NCI-H1694 treated with DMSO at 0.1 percent for 48 hours (cell line): ENCODE measurements around the gene SMAD5.
A peak's percentile ranks its signal among the peaks of the same experiment; 100 is the strongest.

Source experiments
- DNase-seq: peaks from one replicate; lab custom pipeline; 2025; lab: John Stamatoyannopoulos, UW

The SMAD5 gene

GRCh38 chr5:136115183-136115865 lies 17.3 kb upstream of the SMAD5 start:
- DNase-seq, result no peak

GRCh38 chr5:136120529-136120928 lies 12.1 kb upstream of the SMAD5 start:
- DNase-seq, result no peak

DNA sequence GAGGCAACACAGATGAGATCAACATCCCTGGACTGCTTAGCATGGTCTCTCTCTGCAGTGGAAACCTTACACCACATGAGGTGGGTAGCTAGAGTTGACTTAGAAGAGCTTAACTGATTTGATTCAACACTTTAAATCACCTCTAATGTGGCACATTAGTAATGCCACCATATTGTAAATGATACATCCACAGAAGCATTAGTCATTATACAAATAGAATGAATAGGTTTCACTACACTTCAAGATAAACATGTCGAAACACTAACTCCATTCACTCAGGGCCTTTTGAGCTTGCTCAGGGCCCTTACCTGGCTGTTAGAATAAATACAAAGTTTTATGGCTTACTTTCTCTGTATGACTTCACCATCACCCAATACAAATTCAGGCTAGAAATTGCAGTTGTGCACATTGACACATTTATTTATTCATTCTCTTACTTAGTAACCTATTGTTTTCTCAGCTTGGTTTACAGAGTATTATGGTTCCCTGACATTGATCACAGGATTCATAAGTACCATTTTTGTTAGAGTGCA lies 9.3 kb upstream of the SMAD5 start:
- no peak for DNase-seq

- DNase-seq, result no peak
Observed at GRCh38 chr5:136127560-136127959, 5.1 kb upstream of the SMAD5 start.

DNA sequence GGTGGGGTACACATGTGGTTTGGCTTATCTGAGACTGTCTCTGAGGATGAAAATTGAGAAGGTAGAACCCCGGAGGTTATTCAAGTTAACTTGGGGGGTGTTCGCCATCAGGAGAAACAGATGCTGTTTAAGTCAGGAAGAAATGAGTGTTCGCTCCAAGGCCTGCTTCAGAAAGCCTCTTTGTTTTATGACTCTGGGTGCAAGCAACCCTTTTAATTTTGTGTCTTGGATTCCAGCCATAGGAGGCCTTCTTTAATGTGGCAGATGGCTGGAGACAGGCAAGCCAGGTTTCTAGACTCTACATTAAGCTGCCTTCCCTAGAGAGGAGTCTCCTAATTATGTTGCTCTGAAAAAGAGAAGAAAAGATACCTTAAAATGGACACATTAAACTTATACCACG lies 4.2 kb upstream of the SMAD5 start:
- DNase-seq, result peak; percentile 68

GRCh38 chr5:136129445-136129844 lies 3.2 kb upstream of the SMAD5 start:
- no peak for DNase-seq

DNA sequence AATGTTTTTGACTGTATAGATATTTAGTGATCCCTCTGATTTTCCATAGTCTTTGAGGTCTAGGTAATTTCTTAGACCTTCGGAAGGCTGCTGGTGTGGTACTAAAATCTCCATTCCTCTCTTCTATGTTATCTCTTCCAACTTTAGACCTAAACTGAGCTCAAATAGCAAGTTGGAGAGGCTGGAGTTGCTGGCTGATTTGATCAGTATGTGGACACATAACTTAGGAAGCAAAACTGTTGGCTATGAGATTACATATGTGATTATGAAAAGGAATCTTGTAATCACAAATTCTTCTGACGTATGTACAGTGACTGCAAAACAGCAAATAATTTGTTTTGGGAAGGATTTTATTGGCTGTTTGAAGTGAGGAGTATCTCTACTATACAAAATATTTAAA lies 2.1 kb upstream of the SMAD5 start:
- DNase-seq, result no peak

DNA sequence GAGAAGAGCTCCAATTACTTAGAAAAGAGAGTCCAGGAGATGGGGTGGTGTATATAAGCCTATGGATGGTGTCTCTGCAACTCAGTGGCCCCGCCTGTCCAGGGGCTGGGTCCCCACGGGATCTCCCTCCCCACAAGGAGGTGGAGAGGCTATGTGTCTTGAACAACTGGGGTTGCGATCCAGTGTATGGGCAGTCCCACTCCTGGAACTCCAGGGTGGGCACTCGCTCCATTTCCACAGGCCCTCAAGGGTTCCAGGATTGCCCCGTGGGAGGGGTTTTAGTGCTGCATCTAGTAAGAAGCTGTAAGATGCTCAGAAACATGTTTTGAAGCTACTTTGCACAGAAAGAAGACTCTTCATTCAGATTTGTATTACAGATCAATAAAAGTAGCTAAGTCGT lies 558 bp upstream of the SMAD5 start:
- no peak for DNase-seq

DNA sequence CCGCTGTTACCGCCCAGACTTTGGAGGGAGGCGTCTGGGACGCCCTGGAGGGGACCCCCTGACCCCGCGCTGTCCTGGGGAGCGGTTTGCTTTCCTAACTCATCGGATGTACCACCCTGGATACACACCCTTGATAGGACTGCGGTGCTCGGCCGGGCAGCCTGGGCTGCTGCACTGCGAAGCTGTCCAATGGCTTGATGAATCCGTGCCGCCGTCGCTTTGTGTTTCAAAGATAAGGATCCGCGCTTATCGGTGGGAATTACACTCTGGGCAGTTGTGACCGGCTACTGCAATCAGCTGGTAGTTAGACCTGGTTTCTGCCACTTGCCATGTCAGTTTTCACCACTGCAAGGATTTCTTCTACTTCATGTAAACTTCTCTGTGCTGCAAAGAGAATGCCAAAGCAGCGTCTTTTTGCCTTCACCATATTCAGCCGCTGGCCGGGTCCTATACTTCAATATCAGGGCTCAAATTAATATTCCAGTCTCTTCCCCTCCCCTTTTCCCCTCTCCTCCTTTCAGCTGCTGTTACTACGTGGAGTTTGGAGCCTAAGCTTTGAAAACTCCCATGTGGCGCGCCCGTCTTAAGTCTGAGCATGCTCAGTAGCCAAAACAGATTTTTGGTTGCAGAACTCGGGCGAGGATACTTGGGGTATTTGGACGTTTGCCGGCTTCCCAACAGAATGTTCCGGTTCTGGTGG lies 727 bp downstream of the SMAD5 start:
- peak; percentile 30 for DNase-seq

GRCh38 chr5:136133922-136134379 lies 1.3 kb downstream of the SMAD5 start:
- no peak for DNase-seq

GRCh38 chr5:136134653-136135052 lies 2.0 kb downstream of the SMAD5 start:
- DNase-seq, result no peak

DNA sequence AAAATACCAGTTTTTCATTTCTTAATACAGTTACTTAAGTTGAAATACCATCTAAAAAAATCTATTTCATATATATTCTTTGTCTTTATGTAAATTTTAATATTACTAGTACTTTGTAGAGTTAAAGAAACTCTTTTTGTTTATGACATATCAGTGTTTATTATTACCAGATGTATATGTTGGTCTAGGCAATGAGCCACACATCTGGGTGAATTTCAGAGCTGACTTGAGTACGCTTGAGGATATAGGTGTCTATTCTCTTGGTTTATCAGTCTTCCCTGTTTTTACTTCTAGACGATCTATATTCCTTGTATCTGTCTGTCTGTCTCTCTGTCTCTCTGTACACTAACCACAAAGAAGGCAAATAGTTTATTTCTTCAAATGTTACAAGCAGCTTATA lies 2.9 kb downstream of the SMAD5 start:
- no peak for DNase-seq

DNA sequence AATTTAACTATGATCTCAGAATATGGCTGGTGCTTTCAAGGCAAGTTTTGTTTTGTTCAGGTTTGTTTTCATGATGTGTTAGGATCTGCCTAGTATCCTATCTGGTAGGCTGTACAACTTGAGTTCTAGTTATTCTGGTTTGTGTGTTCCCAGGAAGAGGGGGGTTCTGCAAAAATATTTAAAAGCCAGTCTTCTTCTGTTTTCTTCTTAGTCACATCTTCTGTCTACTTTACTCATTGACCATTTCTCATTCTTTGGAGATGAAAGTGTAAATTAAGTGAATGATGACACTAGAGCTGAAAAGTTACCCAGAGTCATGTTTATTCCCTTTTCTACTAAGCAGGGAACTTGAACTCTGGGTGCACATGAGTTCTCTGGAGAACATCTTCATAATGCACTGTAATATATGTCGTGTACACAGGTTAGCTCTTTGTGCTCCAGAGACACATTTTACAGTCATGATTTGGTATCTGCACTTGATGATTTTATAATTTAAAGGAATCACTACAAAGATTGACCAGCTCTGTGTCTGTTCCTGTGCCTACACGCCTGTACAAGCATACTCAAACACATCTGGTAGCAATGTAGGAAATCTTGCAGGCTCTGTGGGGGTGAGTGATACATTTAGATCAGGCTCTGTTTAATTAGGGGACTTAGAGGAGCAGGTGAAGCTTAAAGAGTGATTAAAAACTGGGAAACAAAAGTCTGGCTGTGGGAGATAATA lies 5.0 kb downstream of the SMAD5 start:
- no peak for DNase-seq

GRCh38 chr5:136141561-136141960 lies 8.9 kb downstream of the SMAD5 start:
- DNase-seq, result no peak

DNA sequence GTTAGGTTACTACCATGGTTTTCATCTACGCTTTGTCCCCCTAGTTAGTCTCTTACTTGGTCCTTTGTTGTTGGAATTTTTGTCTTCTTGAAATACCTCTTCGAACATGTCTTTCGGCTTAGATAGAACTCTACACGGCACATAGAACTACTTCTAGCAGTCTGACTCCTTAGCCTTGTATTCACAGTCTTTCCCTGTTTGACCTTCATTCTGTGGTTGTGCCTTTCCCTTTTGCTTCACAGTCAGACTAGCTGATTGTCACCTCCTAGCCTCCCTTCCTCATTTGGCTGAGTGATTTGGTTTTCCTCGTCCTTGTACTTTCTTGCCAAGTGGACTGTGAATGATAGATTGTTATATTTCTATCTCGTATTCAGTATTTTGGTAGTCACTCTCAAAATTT lies 10.7 kb downstream of the SMAD5 start:
- DNase-seq, result no peak

GRCh38 chr5:136143763-136144162 lies 11.1 kb downstream of the SMAD5 start:
- DNase-seq, result no peak

DNA sequence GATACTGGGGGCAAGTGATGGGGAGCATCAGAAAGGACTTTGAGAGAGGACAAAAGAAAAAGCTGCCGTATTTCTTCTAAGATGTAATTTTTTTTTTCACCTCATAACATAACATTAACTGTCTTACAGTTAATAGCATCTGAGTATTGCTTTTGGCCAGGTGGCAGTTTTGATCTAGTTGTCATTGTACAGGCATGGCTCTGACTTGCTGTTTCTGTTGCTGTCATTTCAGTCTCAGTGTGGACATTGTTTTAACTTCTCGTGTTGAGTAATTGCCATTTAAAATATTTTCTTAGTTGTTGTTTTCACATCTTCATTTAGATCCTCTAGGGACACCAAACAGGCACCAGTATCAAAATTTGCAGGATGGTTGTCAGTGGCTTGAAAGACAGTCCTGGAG lies 12.4 kb downstream of the SMAD5 start:
- no peak for DNase-seq

- no peak for DNase-seq
Observed at GRCh38 chr5:136146201-136146600, 13.6 kb downstream of the SMAD5 start.

- DNase-seq, result no peak
Observed at GRCh38 chr5:136147632-136148031, 15.0 kb downstream of the SMAD5 start.

DNA sequence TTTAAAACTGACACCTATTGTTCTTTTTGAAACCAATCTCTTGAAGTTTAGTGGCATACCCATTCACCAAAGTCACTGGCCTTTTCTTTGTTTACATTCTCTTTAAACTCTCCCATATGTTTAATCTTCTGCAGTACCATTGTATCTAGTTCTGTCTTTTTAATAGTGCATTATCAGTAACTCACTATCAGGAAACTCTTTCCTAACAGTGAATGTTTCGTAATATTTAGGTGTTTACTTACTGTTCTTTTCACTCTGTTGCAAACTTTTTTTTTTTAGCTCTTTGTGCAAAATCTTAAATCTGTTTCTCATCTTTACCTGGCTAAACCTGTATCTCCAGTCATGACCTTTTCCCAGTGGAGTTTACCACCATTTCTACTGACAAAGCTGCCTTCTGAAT lies 17.2 kb downstream of the SMAD5 start:
- DNase-seq, result no peak

GRCh38 chr5:136153581-136154236 lies 21.1 kb downstream of the SMAD5 start:
- no peak for DNase-seq

GRCh38 chr5:136155078-136155477 lies 22.4 kb downstream of the SMAD5 start:
- DNase-seq, result no peak
